GM21737 (cell line): ENCODE measurements around the gene RNPEPL1.
"Not testable (repeated sequence)": the region's sequence is repeated elsewhere in the genome, so short reads cannot be mapped to it uniquely, and the experiment has no call there.

Experiments
- ATAC-seq: cut with Tn5 transposase; IDR thresholded peaks from one replicate; pipeline ENCODE4 v1.9.1; 2021; ENCODE audit warnings: mild to moderate bottlenecking, moderate library complexity; ENCODE audit not compliant: unreplicated experiment

The RNPEPL1 gene

DNA sequence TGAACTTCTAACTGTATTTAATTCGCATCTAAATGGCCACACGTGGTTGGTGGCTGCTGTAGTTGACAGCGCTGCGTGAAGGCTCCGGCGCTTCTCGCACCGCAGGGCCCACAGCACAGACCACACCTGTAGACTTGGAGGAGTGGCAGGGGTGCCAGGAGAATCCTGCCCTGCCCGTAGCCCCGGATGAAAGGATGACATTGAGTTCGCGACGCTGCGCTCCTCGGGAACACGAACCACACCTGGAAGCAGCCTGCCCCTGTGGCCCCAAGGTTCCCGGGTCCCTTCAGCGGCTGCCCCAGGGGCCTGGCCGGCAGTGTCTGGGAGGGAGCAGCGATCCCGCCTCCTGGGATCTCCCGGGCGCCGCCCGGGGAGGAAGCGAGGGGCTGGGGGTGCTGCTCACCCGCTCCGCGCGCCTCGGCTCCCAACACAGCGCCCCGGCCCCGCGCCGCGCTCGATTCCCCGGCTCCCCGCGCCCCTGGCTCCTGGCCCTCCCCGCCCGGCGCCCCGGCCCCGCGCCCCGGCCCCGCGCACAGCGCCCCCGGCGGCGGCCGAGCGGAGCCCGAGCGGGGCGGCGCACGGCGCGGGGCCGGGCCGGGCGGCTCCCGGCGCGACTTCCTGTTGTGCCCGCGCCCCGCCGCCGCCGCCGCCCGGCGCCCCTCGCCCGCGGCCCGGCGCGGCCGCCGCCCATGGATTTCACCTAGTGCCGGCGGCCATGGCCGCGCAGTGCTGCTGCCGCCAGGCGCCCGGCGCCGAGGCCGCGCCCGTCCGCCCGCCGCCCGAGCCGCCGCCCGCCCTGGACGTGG is at the start of gene RNPEPL1:
Gene RNPEPL1 (plus strand): TSS at position 613 of the 806 bp plus-strand sequence. CDS start 103 bp downstream, at position 716.
- no peak for ATAC-seq

DNA sequence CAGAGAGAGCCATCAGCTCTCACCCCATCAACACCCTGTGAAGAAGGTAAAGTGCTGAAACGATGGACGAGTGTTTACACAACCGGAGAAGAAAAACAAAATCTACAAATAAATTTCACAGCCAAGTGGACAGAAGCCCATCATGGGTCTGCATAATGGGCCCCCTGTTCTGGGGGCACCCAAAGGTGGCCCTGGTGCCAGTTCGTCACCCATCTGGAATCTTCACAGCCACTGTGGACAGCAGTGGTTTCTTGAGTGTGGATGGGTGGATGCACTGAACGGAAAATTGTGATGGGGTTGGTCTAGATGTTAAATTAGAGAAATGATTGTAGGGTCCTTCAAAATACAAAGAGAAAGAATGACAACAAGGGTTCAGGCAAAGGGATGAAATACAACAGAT is 49.3 kb upstream of the RNPEPL1 start:
- ATAC-seq, result no peak

GRCh38 chr2:240519396-240520129 is 48.7 kb upstream of the RNPEPL1 start:
- no peak for ATAC-seq

DNA sequence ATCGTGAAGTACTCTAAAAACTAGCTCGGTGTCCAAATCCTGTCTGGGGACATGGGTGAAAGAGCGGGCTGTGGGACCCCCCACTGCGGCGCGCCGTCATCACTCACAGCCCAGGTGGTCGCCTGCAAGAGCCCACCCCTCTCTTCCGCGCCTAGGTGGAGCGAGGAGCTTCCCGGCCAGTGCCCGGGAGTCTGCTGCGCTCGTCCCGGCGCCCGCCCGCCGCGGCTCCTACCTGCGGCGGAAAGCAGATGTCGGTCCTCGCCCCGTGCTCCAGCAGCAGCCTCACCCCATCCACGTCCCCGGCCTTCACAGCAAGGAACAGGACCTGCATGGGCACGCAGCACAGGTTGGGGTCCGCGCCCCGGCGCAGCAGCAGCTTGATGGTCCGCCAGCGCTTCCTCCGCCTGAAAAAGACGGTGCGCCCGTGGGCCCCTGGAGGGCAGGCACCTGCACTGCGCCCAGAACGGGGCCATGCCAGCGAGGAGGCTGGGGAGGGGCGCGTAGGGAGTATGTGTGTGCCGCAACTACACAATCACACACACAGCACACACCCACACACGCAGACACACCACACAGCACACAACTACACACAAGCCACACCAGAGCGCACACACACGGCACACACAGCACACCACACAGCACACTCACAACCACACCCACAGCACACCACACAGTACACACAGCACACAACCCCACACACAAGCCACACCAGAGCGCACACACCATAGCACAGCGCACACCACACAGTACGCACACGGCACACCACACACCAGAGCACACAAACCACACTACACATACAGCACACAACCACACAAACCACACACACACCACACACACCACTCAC is 47.9 kb upstream of the RNPEPL1 start:
- no peak for ATAC-seq

- no peak for ATAC-seq
These were observed 47.3 kb upstream of the RNPEPL1 start for GRCh38 chr2:240520974-240521350.

DNA sequence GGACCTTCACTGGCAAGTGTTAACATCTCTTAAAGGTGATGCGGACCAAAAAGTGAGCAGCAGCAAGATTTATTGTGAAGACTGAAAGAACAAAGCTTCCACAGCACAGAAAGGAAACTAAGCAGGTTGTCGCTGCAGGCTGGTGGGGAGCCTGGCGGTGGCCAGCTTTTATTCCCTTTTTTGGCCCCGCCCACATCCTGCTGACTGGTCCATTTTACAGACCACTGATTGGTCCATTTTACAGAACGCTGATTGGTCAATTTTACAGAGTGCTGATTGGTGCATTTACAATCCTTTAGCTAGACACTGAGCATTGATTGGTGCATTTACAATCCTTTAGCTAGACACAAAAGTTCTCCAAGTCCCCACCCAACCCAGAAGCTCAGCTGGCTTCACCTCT is 46.4 kb upstream of the RNPEPL1 start:
- not testable (repeated sequence) for ATAC-seq

DNA sequence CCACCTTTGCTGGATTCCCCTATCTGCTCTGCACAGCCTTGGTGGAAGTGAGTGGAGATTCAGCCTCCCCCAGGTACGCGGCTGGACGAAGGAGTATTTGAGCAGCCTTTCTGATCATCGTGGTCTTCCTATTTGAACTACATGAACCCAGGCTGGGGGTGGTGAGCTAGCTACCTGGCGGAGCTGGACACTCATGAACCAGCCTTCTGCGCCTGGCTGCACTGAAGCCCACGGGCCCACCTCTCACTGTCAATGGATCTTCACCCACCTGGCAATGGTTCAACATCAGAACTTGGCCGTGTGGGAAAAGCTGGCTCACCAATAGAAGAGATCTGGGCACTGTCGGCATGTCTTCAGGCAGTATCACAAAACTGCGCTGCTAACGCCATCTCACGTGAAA is 45.9 kb upstream of the RNPEPL1 start:
- no peak for ATAC-seq

GRCh38 chr2:240523451-240524281 is 44.6 kb upstream of the RNPEPL1 start:
- ATAC-seq, result no peak

GRCh38 chr2:240524963-240525718 is 43.1 kb upstream of the RNPEPL1 start:
- no peak for ATAC-seq

GRCh38 chr2:240525802-240526201 is 42.5 kb upstream of the RNPEPL1 start:
- ATAC-seq, result no peak

DNA sequence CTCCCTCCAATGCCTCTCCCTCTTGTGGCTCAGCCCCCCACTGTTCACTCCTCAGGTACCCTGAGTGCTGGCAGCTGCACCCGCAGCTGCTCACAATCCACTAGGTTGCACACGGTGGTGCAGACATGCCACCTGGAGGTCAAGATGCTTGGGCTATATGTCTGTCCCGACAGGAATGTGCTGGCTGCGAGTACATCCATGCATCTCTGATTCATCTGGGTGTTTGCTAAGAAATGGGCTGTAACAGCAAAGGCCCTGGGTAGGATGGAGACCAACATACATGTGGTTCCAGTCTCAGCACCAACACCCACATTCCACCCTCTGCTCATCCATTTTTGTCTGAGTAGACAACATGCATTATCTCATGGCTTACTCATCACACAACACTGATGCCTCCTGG is 41.8 kb upstream of the RNPEPL1 start:
- ATAC-seq, result no peak

- no peak for ATAC-seq
These were observed 41.0 kb upstream of the RNPEPL1 start for GRCh38 chr2:240527153-240527750.

DNA sequence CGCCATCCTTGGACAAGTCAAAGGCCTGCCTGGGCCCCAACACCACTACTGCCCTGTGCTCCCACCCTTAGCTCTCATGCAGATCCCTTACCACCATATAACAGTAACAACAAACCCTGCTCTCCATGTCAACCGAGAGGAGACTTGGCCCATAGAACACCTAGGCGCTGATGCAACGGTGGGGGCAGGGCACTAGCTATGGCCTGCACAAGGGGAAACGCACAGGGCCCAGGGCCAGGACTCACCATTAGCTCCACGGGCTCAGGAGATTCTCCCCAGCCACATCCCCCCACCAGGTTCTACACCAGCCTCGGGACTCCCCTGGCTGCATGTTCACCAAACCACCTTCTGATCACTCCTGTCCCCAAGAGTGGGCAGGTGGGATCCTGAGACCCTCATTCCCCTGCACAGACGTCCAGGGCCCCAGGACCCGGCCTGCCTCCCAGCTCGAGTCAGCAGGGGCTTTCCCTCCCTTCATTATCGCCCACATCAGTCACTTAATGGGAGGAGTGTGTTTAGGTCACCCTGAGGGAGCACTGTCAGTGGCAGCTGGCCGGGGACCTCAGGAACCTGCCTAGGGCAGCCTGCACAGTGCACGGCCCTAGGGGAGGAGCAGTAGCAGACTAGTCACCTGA is 39.8 kb upstream of the RNPEPL1 start:
- no peak for ATAC-seq

GRCh38 chr2:240529344-240529999 is 38.8 kb upstream of the RNPEPL1 start:
- ATAC-seq, result no peak

- ATAC-seq, result no peak
These were observed 38.1 kb upstream of the RNPEPL1 start for GRCh38 chr2:240530181-240530580.

DNA sequence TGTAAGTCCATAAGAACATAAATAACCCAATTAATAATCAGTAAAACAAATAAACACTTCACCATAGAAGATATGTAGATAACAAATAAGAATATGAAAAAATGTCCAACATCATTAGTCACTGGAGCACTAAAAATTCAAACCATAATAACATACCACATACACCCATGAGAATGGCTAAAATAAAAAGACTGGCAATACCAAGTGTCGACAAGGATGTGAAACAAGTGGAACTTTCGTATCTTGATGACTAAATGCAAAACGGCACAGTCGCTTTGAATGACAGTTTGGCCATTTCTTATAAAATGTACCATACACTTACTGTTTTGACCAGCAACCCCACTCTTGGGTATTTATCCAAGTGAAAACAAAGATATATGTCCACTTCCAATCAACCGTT is 37.2 kb upstream of the RNPEPL1 start:
- no peak for ATAC-seq

- ATAC-seq, result no peak
These were observed 36.1 kb upstream of the RNPEPL1 start for GRCh38 chr2:240532031-240532775.
